Activated naive CD4-positive, alpha-beta T cell treated with Interleukin-2 at 50 U/mL for 16 hours (primary cell): ENCODE results near the gene CFAP299.

Source experiments
- DNase-seq: peaks from one replicate; pipeline ENCODE4 v3.0.0-alpha.2; 2020

The CFAP299 gene

DNA sequence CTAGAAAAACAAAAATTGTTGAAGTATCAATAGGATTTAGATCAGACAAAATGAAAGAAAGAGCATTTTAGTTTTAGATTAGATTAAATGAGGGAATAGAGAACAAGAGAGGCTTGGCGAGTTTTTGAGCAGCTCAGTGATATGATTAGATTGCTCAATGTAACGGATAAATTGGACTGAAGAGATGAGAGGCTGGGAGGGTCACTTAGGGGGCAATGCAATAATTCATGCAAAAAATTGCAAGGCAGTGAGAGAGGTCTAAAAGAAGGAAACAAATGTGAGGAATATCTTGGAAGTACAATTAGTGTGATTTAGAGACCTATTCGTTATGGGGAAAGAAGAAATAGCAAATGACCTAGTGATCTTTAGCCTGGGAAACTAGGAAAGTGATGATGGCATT lies 644.7 kb downstream of the CFAP299 start:
- no peak for DNase-seq

DNA sequence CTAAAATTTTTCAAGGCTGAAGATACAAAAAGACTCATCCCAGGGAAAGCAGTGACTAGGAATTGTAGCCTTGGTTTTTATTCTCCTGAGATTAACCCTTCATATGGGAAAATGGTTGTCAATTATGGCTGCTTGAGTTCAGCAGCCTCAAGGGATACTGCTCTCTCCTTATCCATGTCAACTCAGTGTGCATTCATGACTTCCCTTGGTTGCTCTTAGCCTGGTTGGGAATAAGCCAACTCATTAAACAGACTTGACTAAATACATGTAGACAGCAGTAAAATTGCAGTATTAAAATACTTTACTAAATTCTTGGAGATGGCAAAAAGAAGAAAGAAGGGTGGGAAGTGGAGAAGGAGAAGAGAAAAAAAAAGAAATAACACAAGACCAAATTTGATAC lies 650.5 kb downstream of the CFAP299 start:
- no peak for DNase-seq

DNA sequence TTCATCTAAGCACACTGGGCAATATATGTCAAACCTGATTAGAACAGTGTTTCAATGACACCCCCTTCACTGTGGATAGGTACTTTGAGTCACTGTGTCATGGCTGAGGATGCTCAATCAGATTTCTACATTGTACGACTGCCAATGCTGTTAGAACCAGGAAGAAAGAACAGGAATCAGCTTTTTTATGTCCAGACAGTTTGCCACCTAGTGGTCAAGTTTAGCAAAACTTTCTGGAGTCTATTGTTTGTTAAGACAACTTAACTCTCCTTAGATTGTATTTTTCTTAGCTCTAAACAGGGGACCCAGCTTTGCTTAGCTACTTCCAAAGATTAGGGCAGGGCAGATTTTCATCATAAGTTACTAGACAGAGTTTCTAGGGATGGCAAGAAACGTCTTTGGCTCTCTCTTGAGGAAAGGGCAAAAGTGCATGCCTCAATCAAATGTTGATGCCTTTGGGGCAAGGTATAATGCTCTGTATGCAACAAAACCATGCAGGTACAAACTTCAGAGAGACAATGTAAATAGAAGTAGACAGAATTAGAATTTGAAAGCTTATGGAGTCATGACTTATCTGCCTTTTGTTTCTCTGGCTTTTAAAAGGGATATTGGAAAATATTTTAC lies 654.5 kb downstream of the CFAP299 start:
- DNase-seq, result no peak

DNA sequence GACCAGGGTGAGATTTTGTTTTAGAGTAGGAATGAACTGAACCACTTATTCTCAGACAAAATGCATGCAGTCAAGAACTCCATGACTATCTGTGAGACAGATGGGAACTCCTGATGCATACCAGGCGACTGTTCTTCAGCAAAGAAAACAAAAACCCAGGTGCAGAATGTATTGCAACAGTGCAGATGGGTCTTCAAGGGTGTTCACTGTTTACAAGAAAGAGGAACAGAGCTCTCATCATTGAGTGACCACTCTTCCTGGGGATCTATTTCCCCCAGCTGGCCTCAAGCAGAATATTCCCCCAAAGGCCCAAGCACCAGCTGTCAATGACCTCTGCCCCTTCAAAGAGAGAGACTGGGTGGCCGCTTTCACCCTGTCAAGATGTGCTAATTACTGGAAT lies 655.3 kb downstream of the CFAP299 start:
- DNase-seq, result no peak

DNA sequence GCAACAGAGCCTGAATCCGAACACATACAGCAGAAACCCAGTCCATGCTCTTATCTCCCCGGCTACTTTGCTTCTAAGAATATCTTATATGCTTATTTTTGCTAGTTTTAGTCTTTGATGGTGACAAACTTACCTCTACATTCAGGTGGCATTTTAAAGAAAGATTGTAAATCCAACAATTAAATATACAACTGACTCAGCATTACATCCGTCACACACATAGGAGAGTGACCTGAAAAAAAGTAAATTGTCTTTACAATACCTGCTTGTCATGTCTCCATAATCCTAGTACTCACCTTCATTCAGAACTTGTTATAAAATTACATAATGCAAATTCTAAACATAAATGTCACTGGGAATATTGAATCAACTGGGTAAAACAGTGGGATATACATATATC lies 664.4 kb downstream of the CFAP299 start:
- no peak for DNase-seq

DNA sequence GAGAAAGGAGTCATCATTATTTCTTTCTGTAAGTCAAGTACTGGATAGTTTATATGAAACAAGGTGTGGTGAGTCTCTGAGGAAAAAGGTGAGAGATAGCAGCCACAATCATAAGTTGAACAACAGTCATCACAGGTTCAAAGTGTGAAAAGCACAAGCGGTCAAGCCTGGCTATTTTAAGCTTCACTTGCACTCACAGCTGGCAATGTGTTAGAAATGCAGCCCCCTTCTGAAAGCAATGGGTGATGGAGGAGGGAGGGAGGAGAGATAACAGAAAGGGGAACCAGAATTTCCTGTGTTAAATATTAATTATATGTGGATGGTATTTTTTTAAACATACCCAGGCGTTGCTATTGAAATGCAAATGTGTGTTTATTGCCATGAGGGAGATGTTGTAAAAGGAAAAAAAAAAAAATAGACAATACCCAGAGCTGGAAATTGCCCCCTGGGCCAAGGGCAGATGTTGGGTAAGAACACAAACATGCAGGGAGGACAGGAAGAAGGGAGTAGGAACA lies 668.1 kb downstream of the CFAP299 start:
- DNase-seq, result no peak

DNA sequence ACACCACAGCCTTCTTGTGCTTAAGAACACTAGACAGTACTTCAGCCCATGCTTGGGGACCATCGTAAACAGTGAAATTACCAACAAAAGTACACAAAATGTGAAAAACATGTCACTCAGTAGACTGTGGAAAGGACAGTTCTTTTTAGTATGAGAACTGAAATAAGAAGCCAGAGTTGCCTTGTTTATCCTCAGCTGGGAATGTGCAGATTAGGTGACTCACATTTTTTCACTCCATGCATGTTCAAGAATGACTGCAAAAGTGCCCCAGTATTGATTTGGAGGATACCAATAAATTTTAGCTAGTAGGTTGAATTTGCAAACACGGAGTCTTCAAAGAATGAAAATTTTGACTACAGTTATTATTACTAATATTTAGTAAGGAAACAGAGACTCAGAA lies 671.9 kb downstream of the CFAP299 start:
- no peak for DNase-seq
